Right atrium auricular region (tissue), 2 donors: ENCODE results near the gene PCYT1A. TPM values are rescaled to one million over a fixed set of nuclear protein-coding genes. Genes with fewer than 3 reads are reported as not detected.

Source experiments
- DNase-seq: peaks from one replicate; pipeline ENCODE4 v3.0.0-alpha.2; 2019; ENCODE audit warnings: low spot score
- H3K27ac ChIP-seq, 2 donors: fragments of 200-600 bp; sonication (generic); 1 replicate in 1 of 2; 2 replicates in 1 of 2; pipeline ENCODE4 v1.5.1; 2016 to 2019
- H3K27me3 ChIP-seq, 2 donors: fragments of 200-600 bp; sonication (generic); one replicate each; pipeline versions ENCODE4 v1.5.1 to v1.6.0; 2017 to 2019
- H3K36me3 ChIP-seq: fragments of 200-600 bp; sonication (generic); one replicate; pipeline ENCODE4 v1.5.1; 2016
- H3K4me1 ChIP-seq, 2 donors: fragments of 200-600 bp; sonication (generic); one replicate each; pipeline versions ENCODE4 v1.5.1 to v1.6.0; 2017 to 2019
- H3K4me3 ChIP-seq, 2 donors: fragments of 200-600 bp; sonication (generic); 1 replicate in 1 of 2; 2 replicates in 1 of 2; pipeline ENCODE4 v1.5.1; 2017 to 2019; ENCODE audit warnings: mild to moderate bottlenecking in 1 of 2, moderate library complexity in 1 of 2
- H3K9me3 ChIP-seq, 2 donors: fragments of 200-600 bp; sonication (generic); one replicate each; pipeline ENCODE4 v1.5.1; 2019
- total RNA-seq, 2 donors: library from RNA; depleted of rRNA; stranded (reverse); fragments of >200 nt; gene quantifications; one replicate each; pipeline ENCODE4 v1.1.0, GENCODE V29; 2016
- TF ChIP-seq, protein P1 (sequence below), 2 donors: fragments of 200-600 bp; sonication (generic); IDR thresholded peaks; one replicate each; pipeline ENCODE4 v1.5.1; 2019; ENCODE audit warnings: antibody characterized with exemption in 2 of 2

Gene PCYT1A
- total RNA-seq, 2 donors from 2014 or later, result 89.0 to 135 TPM

DNA sequence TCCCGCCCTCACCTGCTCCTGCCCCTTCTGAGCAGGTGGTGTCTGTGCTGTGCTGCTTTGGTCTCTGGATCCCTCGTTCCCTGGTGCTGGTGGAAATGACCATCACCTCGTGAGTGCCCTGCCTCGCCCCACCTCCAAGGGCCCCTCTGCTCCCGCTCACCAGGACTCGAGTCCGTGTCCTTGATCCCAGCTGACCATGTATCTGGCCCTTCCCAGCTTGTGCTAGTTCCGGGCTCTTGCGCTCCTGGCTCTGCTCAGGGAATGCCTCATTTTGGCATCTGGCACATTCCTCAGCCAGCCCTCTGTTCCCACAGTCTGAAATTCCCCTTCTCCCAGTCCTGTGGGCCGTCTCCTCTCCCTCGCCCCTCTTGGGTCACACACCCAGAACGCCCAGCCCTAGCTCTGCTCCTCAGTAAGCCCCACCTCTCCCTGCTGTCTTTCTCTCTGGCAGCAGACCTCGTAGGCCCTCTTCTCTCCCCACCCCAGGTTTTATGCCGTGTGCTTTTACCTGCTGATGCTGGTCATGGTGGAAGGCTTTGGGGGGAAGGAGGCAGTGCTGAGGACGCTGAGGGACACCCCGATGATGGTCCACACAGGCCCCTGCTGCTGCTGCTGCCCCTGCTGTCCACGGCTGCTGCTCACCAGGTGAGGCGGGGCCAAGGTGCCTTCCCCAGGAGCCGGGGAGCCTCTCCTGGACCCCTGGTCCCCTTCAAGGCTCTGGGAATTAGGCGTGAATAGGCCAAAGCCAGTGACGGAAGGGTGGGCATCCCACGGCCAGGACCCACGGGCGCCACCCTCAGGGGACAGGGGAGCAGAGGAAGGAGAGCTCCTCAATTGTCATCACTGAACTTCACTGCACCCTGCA is 59.7 kb downstream of the PCYT1A start:
- Histone ChIP-seq H3K4me3 (no peak overlapping the region), H3K27ac (no peak overlapping the region), H3K27me3 (no peaks in the 10 kb centered on the region), H3K4me1 (peaks cover 0 to 12% of the 10 kb centered on the region in 2 donors), H3K36me3 (no peaks in the 10 kb centered on the region), H3K9me3 (no peaks in the 10 kb centered on the region)
- TF ChIP-seq, protein P1, sequence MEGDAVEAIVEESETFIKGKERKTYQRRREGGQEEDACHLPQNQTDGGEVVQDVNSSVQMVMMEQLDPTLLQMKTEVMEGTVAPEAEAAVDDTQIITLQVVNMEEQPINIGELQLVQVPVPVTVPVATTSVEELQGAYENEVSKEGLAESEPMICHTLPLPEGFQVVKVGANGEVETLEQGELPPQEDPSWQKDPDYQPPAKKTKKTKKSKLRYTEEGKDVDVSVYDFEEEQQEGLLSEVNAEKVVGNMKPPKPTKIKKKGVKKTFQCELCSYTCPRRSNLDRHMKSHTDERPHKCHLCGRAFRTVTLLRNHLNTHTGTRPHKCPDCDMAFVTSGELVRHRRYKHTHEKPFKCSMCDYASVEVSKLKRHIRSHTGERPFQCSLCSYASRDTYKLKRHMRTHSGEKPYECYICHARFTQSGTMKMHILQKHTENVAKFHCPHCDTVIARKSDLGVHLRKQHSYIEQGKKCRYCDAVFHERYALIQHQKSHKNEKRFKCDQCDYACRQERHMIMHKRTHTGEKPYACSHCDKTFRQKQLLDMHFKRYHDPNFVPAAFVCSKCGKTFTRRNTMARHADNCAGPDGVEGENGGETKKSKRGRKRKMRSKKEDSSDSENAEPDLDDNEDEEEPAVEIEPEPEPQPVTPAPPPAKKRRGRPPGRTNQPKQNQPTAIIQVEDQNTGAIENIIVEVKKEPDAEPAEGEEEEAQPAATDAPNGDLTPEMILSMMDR (IDR thresholded peaks at IDR 0.05), result no peak
- DNase-seq, result no peak

DNA sequence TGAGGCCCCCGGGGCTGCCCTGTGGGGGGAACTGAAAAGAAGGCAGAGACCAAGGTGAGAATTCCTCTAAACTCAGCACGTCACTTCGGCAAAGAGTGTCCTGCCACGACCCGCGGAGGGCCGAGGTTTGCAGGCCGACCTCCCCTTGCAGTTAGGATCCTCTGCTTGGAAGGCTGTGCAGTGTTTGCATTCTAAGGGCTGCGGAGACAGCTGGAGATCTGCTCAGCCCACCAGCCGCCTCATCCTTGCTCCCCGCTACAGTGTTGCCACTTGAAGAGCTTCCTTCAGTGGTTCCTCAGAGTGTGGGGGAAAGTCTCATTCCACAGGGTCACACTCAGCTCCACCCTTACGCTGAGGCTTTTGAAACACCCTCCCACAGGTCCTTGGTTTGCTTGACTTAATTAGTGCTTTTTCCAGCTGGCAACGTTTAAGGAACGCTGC is 60.4 kb downstream of the PCYT1A start:
- TF ChIP-seq, protein P1 (IDR thresholded peaks at IDR 0.05), result no peak
- Histone ChIP-seq H3K27me3 (no peaks in the 10 kb centered on the region), H3K4me1 (peaks cover 0 to 12% of the 10 kb centered on the region in 2 donors), H3K9me3 (no peaks in the 10 kb centered on the region), H3K27ac (no peak overlapping the region), H3K36me3 (no peaks in the 10 kb centered on the region), H3K4me3 (no peak overlapping the region)
- DNase-seq, result no peak

DNA sequence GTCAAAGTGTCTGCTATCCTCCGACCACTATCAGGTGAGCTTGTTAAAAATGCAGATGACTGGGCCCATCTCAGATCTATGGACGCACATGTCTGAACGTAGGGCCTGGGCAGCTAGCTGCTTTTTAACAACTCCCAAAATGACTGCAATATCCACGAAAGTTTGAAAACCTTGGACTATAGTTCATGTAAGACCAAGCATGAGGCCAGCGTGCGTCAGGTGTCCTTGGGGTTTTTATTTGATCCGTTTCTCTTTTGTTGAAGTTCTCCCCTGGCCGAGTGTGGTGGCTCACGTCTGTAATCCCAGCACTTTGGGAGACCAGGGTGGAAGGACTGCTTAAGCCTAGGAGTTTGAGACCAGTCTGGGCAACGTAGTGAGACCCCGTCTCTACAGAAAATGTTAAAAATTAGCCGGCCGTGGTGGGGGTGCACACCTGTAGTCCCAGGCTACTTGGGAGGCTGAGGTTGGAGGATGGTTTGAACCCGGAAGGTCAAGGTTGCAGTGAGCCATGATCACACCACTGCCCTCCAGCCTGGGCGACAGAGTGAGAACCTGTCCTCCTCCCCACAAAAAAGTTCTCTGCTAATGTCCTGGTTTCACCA is 61.7 kb downstream of the PCYT1A start:
- no peaks in the 10 kb centered on the region for H3K9me3 ChIP-seq
- no peak for DNase-seq
- peaks cover 0 to 12% of the 10 kb centered on the region in 2 donors for H3K4me1 ChIP-seq
- H3K27ac ChIP-seq, result no peak overlapping the region
- H3K4me3 ChIP-seq, result no peak overlapping the region
- no peaks in the 10 kb centered on the region for H3K36me3 ChIP-seq
- TF ChIP-seq, protein P1 (IDR thresholded peaks at IDR 0.05), result no peak
- H3K27me3 ChIP-seq, result no peaks in the 10 kb centered on the region

DNA sequence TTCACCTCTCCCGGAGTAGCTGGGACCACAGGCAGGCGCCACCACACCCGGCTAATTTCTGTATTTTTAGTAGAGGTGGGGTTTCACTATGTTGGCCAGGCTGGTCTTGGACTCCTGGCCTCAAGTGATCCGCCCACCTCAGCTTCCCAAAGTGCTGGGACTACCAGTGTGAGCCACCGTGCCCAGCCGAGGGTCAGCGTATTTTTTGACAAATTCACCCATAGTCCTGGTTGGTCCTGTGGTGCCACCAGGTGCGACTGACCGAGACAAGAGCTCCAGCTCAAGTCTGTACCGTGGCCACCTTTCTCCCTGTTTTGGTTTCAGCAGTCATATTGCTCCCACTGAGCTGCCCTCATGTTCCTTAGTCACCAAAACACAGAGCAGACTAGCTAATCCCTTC is 62.4 kb downstream of the PCYT1A start:
- Histone ChIP-seq H3K36me3 (no peaks in the 10 kb centered on the region), H3K4me3 (no peak overlapping the region), H3K4me1 (peaks cover 0 to 13% of the 10 kb centered on the region in 2 donors), H3K27ac (no peak overlapping the region), H3K9me3 (no peaks in the 10 kb centered on the region), H3K27me3 (no peaks in the 10 kb centered on the region)
- no peak for DNase-seq
- TF ChIP-seq, protein P1 (IDR thresholded peaks at IDR 0.05), result no peak

DNA sequence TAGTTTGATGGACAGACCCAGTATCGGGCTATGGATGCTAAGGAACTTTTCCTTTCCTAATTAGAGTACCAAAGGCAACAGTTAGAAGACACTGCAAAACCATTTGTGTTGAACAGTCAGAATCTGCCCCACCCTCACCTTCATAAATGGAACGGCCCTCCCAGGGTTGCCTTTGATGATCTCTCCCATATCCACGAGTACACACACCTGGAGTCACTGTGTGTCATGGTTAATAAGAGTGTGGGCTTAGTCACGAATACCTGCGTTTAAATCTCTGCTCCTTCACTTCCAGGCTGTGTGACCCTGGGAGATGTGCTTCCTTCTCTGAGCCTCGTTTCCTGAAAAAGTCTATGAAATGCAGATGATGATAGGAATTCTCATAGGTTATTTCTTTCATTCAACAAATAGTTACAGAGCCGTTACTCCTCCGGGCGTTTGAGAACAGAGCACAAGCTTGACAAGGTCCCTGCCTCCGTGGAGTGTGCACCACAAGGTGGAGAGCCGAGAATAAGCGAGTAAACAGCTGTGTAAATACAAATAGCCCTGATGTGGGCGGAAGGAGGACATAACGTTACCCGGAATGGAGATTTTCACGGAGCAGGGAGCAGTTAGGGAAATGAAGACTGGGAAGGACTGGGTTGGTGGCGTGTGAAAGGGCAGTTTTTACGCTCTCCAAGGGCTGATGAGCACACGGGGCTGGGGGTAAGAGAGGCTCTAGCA is 64.5 kb downstream of the PCYT1A start:
- H3K27ac ChIP-seq, result no peak overlapping the region
- TF ChIP-seq, protein P1 (IDR thresholded peaks at IDR 0.05), result no peak
- H3K4me3 ChIP-seq, result no peak overlapping the region
- peaks cover 0 to 18% of the 10 kb centered on the region in 2 donors for H3K4me1 ChIP-seq
- no peaks in the 10 kb centered on the region for H3K27me3 ChIP-seq
- H3K36me3 ChIP-seq, result no peaks in the 10 kb centered on the region
- DNase-seq, result no peak
- no peaks in the 10 kb centered on the region for H3K9me3 ChIP-seq
